HUDEP-2 (cell line): ENCODE measurements around the gene RGR.
A peak's percentile ranks its signal among the peaks of the same experiment; 100 is the strongest.

ENCODE experiments used
- DNase-seq, 76 experiments: peaks; one replicate each; lab custom pipeline; 2025; ENCODE audit not compliant: unreplicated experiment in 76 of 76; lab: John Stamatoyannopoulos, UW

The RGR gene

GRCh38 chr10:84216834-84217233, 28.0 kb upstream of the RGR start:
- no peak for DNase-seq

GRCh38 chr10:84217746-84218145, 27.1 kb upstream of the RGR start:
- DNase-seq = no peak

- DNase-seq = no peak
Observed at GRCh38 chr10:84221916-84222315, 22.9 kb upstream of the RGR start.

GRCh38 chr10:84224411-84225028, 20.3 kb upstream of the RGR start:
- peak in 1 of 76 experiments; percentile 9 for DNase-seq

GRCh38 chr10:84225427-84226173, 19.3 kb upstream of the RGR start, which contains the start of gene LRIT2:
Gene LRIT2, minus strand, starts transcription at chr10:84225544. Its CDS starts 24 bp downstream, at chr10:84225520.
- no peak for DNase-seq

- no peak for DNase-seq
Observed at GRCh38 chr10:84226616-84227015, 18.2 kb upstream of the RGR start.

GRCh38 chr10:84227810-84228209, 17.0 kb upstream of the RGR start:
- no peak for DNase-seq

GRCh38 chr10:84230359-84230758, 14.5 kb upstream of the RGR start:
- DNase-seq = no peak

GRCh38 chr10:84232376-84232775, 12.5 kb upstream of the RGR start:
- DNase-seq = no peak

- DNase-seq = no peak
Observed at GRCh38 chr10:84233940-84234339, 10.9 kb upstream of the RGR start.

GRCh38 chr10:84234479-84234878, 10.4 kb upstream of the RGR start:
- DNase-seq = no peak

GRCh38 chr10:84235096-84235495, 9.8 kb upstream of the RGR start:
- no peak for DNase-seq

GRCh38 chr10:84236807-84237198, 8.1 kb upstream of the RGR start:
- no peak for DNase-seq

GRCh38 chr10:84237199-84238051, 7.4 kb upstream of the RGR start:
- no peak for DNase-seq

- DNase-seq = no peak
Observed at GRCh38 chr10:84238909-84239308, 5.9 kb upstream of the RGR start.

GRCh38 chr10:84241185-84241790, 3.6 kb upstream of the RGR start, which contains the start of gene LRIT1:
Gene LRIT1, minus strand, starts transcription at chr10:84241546. Its CDS starts 107 bp downstream, at chr10:84241439.
- DNase-seq = no peak

- no peak for DNase-seq
Observed at GRCh38 chr10:84243759-84244158, 1.1 kb upstream of the RGR start.

- DNase-seq = no peak
Observed at GRCh38 chr10:84247496-84247895, 2.6 kb downstream of the RGR start.

GRCh38 chr10:84248794-84249193, 3.9 kb downstream of the RGR start:
- no peak for DNase-seq

GRCh38 chr10:84254552-84255478, 10.0 kb downstream of the RGR start:
- no peak for DNase-seq
